ENCODE results near the gene C1QTNF5.

- no peak for TF ChIP-seq POLR2A (IDR thresholded peaks at IDR 0.05; ENCODE audit: extremely low read depth, insufficient read length)
- TF ChIP-seq, protein P1, sequence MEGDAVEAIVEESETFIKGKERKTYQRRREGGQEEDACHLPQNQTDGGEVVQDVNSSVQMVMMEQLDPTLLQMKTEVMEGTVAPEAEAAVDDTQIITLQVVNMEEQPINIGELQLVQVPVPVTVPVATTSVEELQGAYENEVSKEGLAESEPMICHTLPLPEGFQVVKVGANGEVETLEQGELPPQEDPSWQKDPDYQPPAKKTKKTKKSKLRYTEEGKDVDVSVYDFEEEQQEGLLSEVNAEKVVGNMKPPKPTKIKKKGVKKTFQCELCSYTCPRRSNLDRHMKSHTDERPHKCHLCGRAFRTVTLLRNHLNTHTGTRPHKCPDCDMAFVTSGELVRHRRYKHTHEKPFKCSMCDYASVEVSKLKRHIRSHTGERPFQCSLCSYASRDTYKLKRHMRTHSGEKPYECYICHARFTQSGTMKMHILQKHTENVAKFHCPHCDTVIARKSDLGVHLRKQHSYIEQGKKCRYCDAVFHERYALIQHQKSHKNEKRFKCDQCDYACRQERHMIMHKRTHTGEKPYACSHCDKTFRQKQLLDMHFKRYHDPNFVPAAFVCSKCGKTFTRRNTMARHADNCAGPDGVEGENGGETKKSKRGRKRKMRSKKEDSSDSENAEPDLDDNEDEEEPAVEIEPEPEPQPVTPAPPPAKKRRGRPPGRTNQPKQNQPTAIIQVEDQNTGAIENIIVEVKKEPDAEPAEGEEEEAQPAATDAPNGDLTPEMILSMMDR (IDR thresholded peaks at IDR 0.05; ENCODE audit: low read depth, low read length) = no peak
- no peak for TF ChIP-seq MAX (IDR thresholded peaks at IDR 0.05; ENCODE audit: low read depth, low read length)
- no peak for TF ChIP-seq MYC (IDR thresholded peaks at IDR 0.05; ENCODE audit: low read depth, low read length)
Measured at GRCh38 chr11:119317592-119318239, 23.0 kb downstream of the C1QTNF5 start.
